Astrocyte (in vitro differentiated cells and primary cell): Measurements from ENCODE around the gene COMT.

Experiments used
- EZH2 ChIP-seq: IDR thresholded peaks from 2 replicates; pipeline ENCODE4 v1.6.1; 2012; ENCODE audit warnings: mild to moderate bottlenecking, low read length, inconsistent platforms; ENCODE audit not compliant: insufficient read depth
- TF ChIP-seq, protein P1 (sequence below): IDR thresholded peaks from 2 replicates; pipeline ENCODE4 v1.5.1; 2011; ENCODE audit warnings: low read depth, mild to moderate bottlenecking, inconsistent platforms, low read length, moderate library complexity; ENCODE audit not compliant: insufficient read depth

DNA sequence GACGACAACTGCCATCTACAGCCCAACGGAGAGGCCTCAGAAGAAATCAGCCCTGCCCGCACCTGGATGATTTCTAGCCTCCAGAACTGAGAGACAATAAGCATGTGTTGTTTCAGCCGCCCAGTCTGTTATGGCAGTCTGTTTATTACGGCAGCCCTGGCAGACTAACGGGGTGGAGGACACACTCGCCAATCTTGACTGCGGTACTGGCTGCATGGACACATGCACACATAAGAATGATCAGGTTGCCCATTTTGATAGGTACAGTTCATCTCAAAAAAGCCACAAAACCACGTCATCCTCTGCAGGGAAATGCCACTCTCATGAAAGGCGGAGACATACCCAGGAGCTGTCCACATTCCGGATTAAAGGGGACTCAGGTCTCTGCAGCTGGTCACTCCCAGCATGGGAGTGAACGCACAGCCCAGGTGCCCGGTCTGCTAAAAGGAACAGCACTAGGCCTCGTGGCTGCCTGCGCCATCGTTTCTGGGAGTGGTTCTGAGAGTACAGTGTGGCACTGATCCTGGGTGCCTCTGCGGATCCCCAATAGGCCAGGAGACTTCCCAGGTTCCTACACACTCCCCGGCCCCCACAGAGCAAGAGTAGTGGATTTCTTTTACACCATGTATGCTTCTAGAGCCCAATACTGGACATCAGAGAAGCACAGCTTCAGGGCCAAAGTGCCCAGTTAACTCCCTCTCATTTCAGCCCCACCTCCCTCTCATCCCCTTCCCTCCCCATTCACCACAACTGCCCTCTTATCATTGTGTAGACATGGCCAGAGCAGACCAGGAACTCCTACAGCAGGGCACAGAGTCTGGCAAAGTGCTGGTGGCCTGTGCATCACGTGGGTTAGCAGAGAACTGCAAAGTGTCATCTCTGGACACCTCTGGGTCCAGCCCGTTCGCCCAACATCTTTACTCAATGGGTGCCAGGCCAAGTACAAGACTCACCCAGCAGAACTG is 11.7 kb upstream of the COMT start:
- TF ChIP-seq, protein P1, sequence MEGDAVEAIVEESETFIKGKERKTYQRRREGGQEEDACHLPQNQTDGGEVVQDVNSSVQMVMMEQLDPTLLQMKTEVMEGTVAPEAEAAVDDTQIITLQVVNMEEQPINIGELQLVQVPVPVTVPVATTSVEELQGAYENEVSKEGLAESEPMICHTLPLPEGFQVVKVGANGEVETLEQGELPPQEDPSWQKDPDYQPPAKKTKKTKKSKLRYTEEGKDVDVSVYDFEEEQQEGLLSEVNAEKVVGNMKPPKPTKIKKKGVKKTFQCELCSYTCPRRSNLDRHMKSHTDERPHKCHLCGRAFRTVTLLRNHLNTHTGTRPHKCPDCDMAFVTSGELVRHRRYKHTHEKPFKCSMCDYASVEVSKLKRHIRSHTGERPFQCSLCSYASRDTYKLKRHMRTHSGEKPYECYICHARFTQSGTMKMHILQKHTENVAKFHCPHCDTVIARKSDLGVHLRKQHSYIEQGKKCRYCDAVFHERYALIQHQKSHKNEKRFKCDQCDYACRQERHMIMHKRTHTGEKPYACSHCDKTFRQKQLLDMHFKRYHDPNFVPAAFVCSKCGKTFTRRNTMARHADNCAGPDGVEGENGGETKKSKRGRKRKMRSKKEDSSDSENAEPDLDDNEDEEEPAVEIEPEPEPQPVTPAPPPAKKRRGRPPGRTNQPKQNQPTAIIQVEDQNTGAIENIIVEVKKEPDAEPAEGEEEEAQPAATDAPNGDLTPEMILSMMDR, result no peak
- no peak for TF ChIP-seq EZH2
